ENCODE measurements around the gene TBL1X.

DNA sequence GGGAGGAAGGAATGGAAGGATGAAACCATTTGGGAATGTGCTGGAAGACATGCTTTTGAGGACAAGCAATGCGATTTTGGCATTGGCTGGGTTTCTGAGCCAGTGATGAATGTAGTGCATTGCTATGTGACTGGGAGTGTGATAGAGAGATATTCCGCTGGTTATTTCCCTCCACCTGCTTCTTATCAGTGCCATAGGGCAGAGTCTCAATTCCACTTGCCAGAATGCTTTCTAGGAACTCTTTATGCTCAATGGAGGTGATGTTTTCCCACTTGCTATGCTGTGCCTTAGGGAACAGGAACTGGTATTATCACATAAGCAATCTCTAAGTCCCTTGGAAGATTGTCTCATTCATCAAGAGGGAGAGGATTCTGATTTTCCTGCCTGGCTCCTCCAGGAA is 28.0 kb downstream of the TBL1X start:
- TF ChIP-seq EZH2 (IDR thresholded peaks at IDR 0.05; ENCODE audit: insufficient read depth, low read length): no peak
- TF ChIP-seq, protein P1, sequence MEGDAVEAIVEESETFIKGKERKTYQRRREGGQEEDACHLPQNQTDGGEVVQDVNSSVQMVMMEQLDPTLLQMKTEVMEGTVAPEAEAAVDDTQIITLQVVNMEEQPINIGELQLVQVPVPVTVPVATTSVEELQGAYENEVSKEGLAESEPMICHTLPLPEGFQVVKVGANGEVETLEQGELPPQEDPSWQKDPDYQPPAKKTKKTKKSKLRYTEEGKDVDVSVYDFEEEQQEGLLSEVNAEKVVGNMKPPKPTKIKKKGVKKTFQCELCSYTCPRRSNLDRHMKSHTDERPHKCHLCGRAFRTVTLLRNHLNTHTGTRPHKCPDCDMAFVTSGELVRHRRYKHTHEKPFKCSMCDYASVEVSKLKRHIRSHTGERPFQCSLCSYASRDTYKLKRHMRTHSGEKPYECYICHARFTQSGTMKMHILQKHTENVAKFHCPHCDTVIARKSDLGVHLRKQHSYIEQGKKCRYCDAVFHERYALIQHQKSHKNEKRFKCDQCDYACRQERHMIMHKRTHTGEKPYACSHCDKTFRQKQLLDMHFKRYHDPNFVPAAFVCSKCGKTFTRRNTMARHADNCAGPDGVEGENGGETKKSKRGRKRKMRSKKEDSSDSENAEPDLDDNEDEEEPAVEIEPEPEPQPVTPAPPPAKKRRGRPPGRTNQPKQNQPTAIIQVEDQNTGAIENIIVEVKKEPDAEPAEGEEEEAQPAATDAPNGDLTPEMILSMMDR (IDR thresholded peaks at IDR 0.05; ENCODE audit: insufficient read depth, low read depth, low read length): no peak

Data from astrocyte (in vitro differentiated cells and primary cell).